ENCODE measurements around the gene CDK6. TPM values are rescaled to one million over a fixed set of nuclear protein-coding genes. Genes with fewer than 3 reads are reported as not detected.

CDK6 gene
- total RNA-seq, 4 donors from 2014 or later: 43.6 to 85.1 (median 63.3) TPM

GRCh38 chr7:92639213-92639896 is 197.0 kb downstream of the CDK6 start:
- 61 to 65% methylated on average over 9 of the region's 9 CpGs for WGBS, 2 donors
- TF ChIP-seq POLR2A (IDR thresholded peaks at IDR 0.05) (no peak), CTCF (IDR thresholded peaks at IDR 0.05) (no peak)
- DNase-seq (ENCODE audit: low spot score in 2 of 2): no peak
- intact Hi-C loops (cut with DNase I; ENCODE audit: low total_unique reads): no loop called here
- no peak overlapping the region for H3K4me3 ChIP-seq (ENCODE audit: low read depth, poor library complexity, severe bottlenecking)

- TF ChIP-seq POLR2A (IDR thresholded peaks at IDR 0.05) (no peak), CTCF (IDR thresholded peaks at IDR 0.05) (no peak)
- no peak overlapping the region for H3K4me3 ChIP-seq (ENCODE audit: low read depth, poor library complexity, severe bottlenecking)
- WGBS, 2 donors: 88 to 91% methylated on average over 5 of the region's 5 CpGs
- intact Hi-C loops (cut with DNase I; ENCODE audit: low total_unique reads): no loop called here
- no peak for DNase-seq (ENCODE audit: low spot score in 2 of 2)
Observed at GRCh38 chr7:92636018-92636560, 200.3 kb downstream of the CDK6 start.

GRCh38 chr7:92635538-92635937 is 200.8 kb downstream of the CDK6 start:
- TF ChIP-seq CTCF (IDR thresholded peaks at IDR 0.05): no peak
- no peak for TF ChIP-seq POLR2A (IDR thresholded peaks at IDR 0.05)
- WGBS, 2 donors: 43 to 50% methylated on average over 4 of the region's 4 CpGs
- intact Hi-C loops (cut with DNase I; ENCODE audit: low total_unique reads): no loop called here
- no peak overlapping the region for H3K4me3 ChIP-seq (ENCODE audit: low read depth, poor library complexity, severe bottlenecking)
- DNase-seq (ENCODE audit: low spot score in 2 of 2): no peak

- WGBS, 2 donors: 16 to 19% methylated on average over 4 of the region's 4 CpGs
- intact Hi-C loops (cut with DNase I; ENCODE audit: low total_unique reads): no loop called here
- DNase-seq (ENCODE audit: low spot score in 2 of 2): no peak
- no peak overlapping the region for H3K4me3 ChIP-seq (ENCODE audit: low read depth, poor library complexity, severe bottlenecking)
- TF ChIP-seq CTCF (IDR thresholded peaks at IDR 0.05) (no peak), POLR2A (IDR thresholded peaks at IDR 0.05) (no peak)
Observed at GRCh38 chr7:92634924-92635519, 201.4 kb downstream of the CDK6 start.

GRCh38 chr7:92634205-92634604 is 202.2 kb downstream of the CDK6 start:
- intact Hi-C loops (cut with DNase I; ENCODE audit: low total_unique reads): no loop called here
- no peak overlapping the region for H3K4me3 ChIP-seq (ENCODE audit: low read depth, poor library complexity, severe bottlenecking)
- no peak for DNase-seq (ENCODE audit: low spot score in 2 of 2)
- no peak for TF ChIP-seq CTCF (IDR thresholded peaks at IDR 0.05)
- TF ChIP-seq POLR2A (IDR thresholded peaks at IDR 0.05): no peak
- 26 to 35% methylated on average over 1 of the region's 1 CpG for WGBS, 2 donors

Measured in lower leg skin (tissue), 4 donors.